GM23338 (cell line): ENCODE measurements around the gene CAMTA1. TPM values are rescaled to one million over a fixed set of nuclear protein-coding genes. Genes with fewer than 3 reads are reported as not detected.

Experiments
- ATAC-seq: fragments of 200-7000 bp; cut with Tn5 transposase; 3 replicates; pipeline ENCODE4 v1.9.1; 2020
- DNase-seq: peaks from one replicate; pipeline ENCODE4 v3.0.0-alpha.2; 2015; ENCODE audit warnings: low spot score
- H2AFZ ChIP-seq: fragments of 200-600 bp; sonication (generic); 2 replicates; pipeline ENCODE4 v1.8.0; 2016; ENCODE audit warnings: antibody characterized with exemption, mild to moderate bottlenecking, moderate library complexity
- H3F3A ChIP-seq: fragments of 200-600 bp; sonication (generic); replicated peaks from 2 replicates; pipeline ENCODE4 v1.8.0; 2017; ENCODE audit warnings: antibody characterized with exemption, mixed run types, low read depth
- H3K27ac ChIP-seq: fragments of 200-600 bp; sonication (generic); 2 replicates; pipeline ENCODE4 v1.6.1; 2016; ENCODE audit warnings: low read depth
- H3K27me3 ChIP-seq: fragments of 200-600 bp; sonication (generic); 2 replicates; pipeline ENCODE4 v1.8.0; 2016; ENCODE audit warnings: mild to moderate bottlenecking, mixed run types, moderate library complexity; ENCODE audit not compliant: insufficient read depth
- H3K36me3 ChIP-seq: fragments of 200-600 bp; sonication (generic); 2 replicates; pipeline ENCODE4 v1.8.0; 2016; ENCODE audit warnings: mild to moderate bottlenecking; ENCODE audit not compliant: insufficient read depth
- H3K4me1 ChIP-seq: fragments of 200-600 bp; sonication (generic); 2 replicates; pipeline ENCODE4 v1.8.0; 2016; ENCODE audit warnings: mild to moderate bottlenecking, moderate library complexity; ENCODE audit not compliant: insufficient read depth
- H3K4me2 ChIP-seq: fragments of 200-600 bp; sonication (generic); 2 replicates; pipeline ENCODE4 v1.7.1; 2017; ENCODE audit warnings: mixed run types
- H3K4me3 ChIP-seq: fragments of 200-600 bp; sonication (generic); 2 replicates; pipeline ENCODE4 v1.6.1; 2016; ENCODE audit warnings: mixed run types
- H3K79me2 ChIP-seq: fragments of 200-600 bp; sonication (generic); replicated peaks from 2 replicates; pipeline ENCODE4 v1.8.0; 2017; ENCODE audit warnings: mild to moderate bottlenecking; ENCODE audit not compliant: insufficient read depth
- H3K9me2 ChIP-seq: fragments of 200-600 bp; sonication (generic); 2 replicates; pipeline ENCODE4 v1.8.0; 2017; ENCODE audit not compliant: insufficient read depth
- H4K20me1 ChIP-seq: fragments of 200-600 bp; sonication (generic); replicated peaks from 2 replicates; pipeline ENCODE4 v1.8.0; 2017; ENCODE audit warnings: mild to moderate bottlenecking; ENCODE audit not compliant: insufficient read depth
- H3K27ac Mint-ChIP-seq: 2 replicates; pipeline ENCODE4 v1.8.0; 2020; ENCODE audit warnings: inconsistent platforms, mild to moderate bottlenecking, moderate library complexity, mixed read lengths
- H3K27me3 Mint-ChIP-seq: 3 replicates; pipeline ENCODE4 v1.8.0; 2022; ENCODE audit warnings: low read depth, mild to moderate bottlenecking, moderate library complexity, mixed read lengths, inconsistent platforms; ENCODE audit not compliant: insufficient read depth, poor library complexity
- H3K36me3 Mint-ChIP-seq: 3 replicates; pipeline ENCODE4 v1.8.0; 2021; ENCODE audit warnings: low read depth, mild to moderate bottlenecking, inconsistent platforms, moderate library complexity, mixed read lengths
- H3K4me1 Mint-ChIP-seq: 3 replicates; pipeline ENCODE4 v1.8.0; 2020; ENCODE audit warnings: mild to moderate bottlenecking, inconsistent platforms, mixed read lengths
- H3K4me3 Mint-ChIP-seq: 3 replicates; pipeline ENCODE4 v1.8.0; 2021; ENCODE audit warnings: moderate library complexity, mild to moderate bottlenecking, inconsistent platforms, mixed read lengths
- H3K9me3 Mint-ChIP-seq: 3 replicates; pipeline ENCODE4 v1.8.0; 2020; ENCODE audit warnings: moderate library complexity, mild to moderate bottlenecking, inconsistent platforms, mixed read lengths
- CREB1 ChIP-seq: fragments of 250-450 bp; sonication (Bioruptor Pico); IDR thresholded peaks from 2 replicates; pipeline ENCODE4 v1.5.0; 2020; ENCODE audit warnings: low read depth, mild to moderate bottlenecking, moderate library complexity
- CTCF ChIP-seq, 2 experiments: fragments of 200-600 bp in 1 of 2; sonication (generic) in 1 of 2; conservative IDR thresholded peaks; 2 replicates each; pipeline versions ENCODE4 v1.5.1 to v1.6.1; 2016 to 2017; ENCODE audit warnings: antibody characterized with exemption in 2 of 2, low read depth in 2 of 2, mild to moderate bottlenecking in 2 of 2, moderate library complexity in 1 of 2
- EZH2 ChIP-seq: fragments of 200-600 bp; sonication (generic); IDR thresholded peaks from one replicate; pipeline ENCODE4 v1.8.0; 2017; ENCODE audit warnings: antibody characterized with exemption, mild to moderate bottlenecking, low read depth; ENCODE audit not compliant: unreplicated experiment
- EZH2phosphoT487 ChIP-seq: fragments of 200-600 bp; sonication (generic); IDR thresholded peaks from one replicate; pipeline ENCODE4 v1.8.1; 2018; ENCODE audit warnings: antibody characterized with exemption; ENCODE audit not compliant: unreplicated experiment
- JUNB ChIP-seq: IDR thresholded peaks from one replicate; pipeline ENCODE4 v1.6.1; 2016; ENCODE audit warnings: antibody characterized with exemption; ENCODE audit not compliant: unreplicated experiment
- NANOG ChIP-seq: IDR thresholded peaks from 2 replicates; pipeline ENCODE4 v1.6.1; 2016; ENCODE audit warnings: antibody characterized with exemption, borderline replicate concordance
- POLR2AphosphoS5 ChIP-seq: IDR thresholded peaks from 2 replicates; pipeline ENCODE4 v1.6.1; 2016; ENCODE audit warnings: antibody characterized with exemption, low read depth
- REST ChIP-seq: IDR thresholded peaks from one replicate; pipeline ENCODE4 v1.6.1; 2018; ENCODE audit warnings: antibody characterized with exemption; ENCODE audit not compliant: unreplicated experiment
- STAT1 ChIP-seq: IDR thresholded peaks from one replicate; pipeline ENCODE4 v1.6.1; 2016; ENCODE audit warnings: antibody characterized with exemption; ENCODE audit not compliant: unreplicated experiment
- ZNF114 ChIP-seq: fragments of 250-450 bp; sonication (Bioruptor Pico); IDR thresholded peaks from 2 replicates; pipeline ENCODE4 v1.5.0; 2020; ENCODE audit warnings: mild to moderate bottlenecking, moderate library complexity
- ZNF331 ChIP-seq: fragments of 250-450 bp; sonication (Bioruptor Pico); IDR thresholded peaks from 2 replicates; pipeline ENCODE4 v1.5.0; 2020; ENCODE audit warnings: low read depth, mild to moderate bottlenecking, moderate library complexity
- polyA plus RNA-seq: library from polyadenylated mRNA; unstranded; fragments of >200 nt; fragmentation: Nextera tagmentation; extraction: Ambion mirVana; gene quantifications from 2 replicates; pipeline ENCODE4 v1.2.1, GENCODE V29; 2016
- total RNA-seq: library from RNA; depleted of rRNA; stranded (reverse); fragments of >200 nt; shearing (Covaris generic); gene quantifications from 2 replicates; pipeline ENCODE4 v1.2.3, GENCODE V29; 2014
- TF ChIP-seq, protein P1 (sequence below): IDR thresholded peaks from 2 replicates; pipeline ENCODE4 v1.6.1; 2016; ENCODE audit warnings: antibody characterized with exemption
- TF ChIP-seq, protein P2 (sequence below): fragments of 250-450 bp; sonication (Bioruptor Pico); IDR thresholded peaks from 2 replicates; pipeline ENCODE4 v1.5.0; 2020; ENCODE audit warnings: mild to moderate bottlenecking, moderate library complexity

Gene CAMTA1
- total and polyA plus RNA-seq, 2 experiments from 2014 or later: 115 to 519 TPM

DNA sequence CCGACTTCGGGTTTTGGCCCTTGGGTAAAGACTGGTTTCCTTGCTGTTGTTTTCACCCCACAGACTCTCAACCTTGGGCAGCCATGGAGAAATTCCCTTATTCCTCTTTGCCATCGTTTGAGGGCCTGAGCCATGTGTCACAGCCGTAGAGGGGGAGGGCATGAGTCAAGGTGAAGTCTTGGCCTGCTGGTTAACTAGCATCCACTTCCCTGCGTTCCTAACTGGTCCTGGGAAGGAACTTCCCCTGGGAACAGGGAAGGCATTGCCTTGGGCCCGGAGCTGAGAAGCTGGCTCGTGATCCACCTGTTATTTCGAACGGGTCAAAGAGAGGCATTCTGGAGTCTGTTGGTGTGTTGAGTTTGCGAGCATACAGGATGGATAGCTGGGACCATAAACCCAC lies 464.9 kb downstream of the CAMTA1 start:
- no peak for DNase-seq

More for the DNA sequence above, 464.9 kb downstream of the CAMTA1 start:
- no peaks in the 10 kb centered on the region; the same call in 1 of the 2 replicates for H3K4me1 ChIP-seq
- H3K79me2 ChIP-seq: no peaks in the 10 kb centered on the region
- no peaks in the 10 kb centered on the region for H3F3A ChIP-seq
- no peak for ATAC-seq
- H2AFZ ChIP-seq: no peak overlapping the region
- Mint-ChIP-seq H3K4me3 (no peak overlapping the region), H3K4me1 (peaks cover 3% of the 10 kb centered on the region; the same call in 2 of the 3 replicates), H3K9me3 (no peaks in the 10 kb centered on the region), H3K27ac (no peak overlapping the region), H3K27me3 (no peaks in the 10 kb centered on the region), H3K36me3 (no peaks in the 10 kb centered on the region)
- H3K27ac ChIP-seq: no peak overlapping the region
- H3K9me2 ChIP-seq: no peaks in the 10 kb centered on the region
- no peaks in the 10 kb centered on the region for H4K20me1 ChIP-seq
- H3K4me3 ChIP-seq: no peak overlapping the region
- no peaks in the 10 kb centered on the region for H3K36me3 ChIP-seq
- TF ChIP-seq JUNB: no peak
- no peak for TF ChIP-seq EZH2phosphoT487
- no peak for TF ChIP-seq REST
- TF ChIP-seq ZNF331: no peak
- TF ChIP-seq EZH2: no peak
- no peak for TF ChIP-seq POLR2AphosphoS5
- TF ChIP-seq, protein P1, sequence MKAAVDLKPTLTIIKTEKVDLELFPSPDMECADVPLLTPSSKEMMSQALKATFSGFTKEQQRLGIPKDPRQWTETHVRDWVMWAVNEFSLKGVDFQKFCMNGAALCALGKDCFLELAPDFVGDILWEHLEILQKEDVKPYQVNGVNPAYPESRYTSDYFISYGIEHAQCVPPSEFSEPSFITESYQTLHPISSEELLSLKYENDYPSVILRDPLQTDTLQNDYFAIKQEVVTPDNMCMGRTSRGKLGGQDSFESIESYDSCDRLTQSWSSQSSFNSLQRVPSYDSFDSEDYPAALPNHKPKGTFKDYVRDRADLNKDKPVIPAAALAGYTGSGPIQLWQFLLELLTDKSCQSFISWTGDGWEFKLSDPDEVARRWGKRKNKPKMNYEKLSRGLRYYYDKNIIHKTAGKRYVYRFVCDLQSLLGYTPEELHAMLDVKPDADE: no peak
- no peak for TF ChIP-seq CTCF (conservative IDR thresholded peaks at IDR 0.05; ENCODE audit: low read depth in 2 of 2)
- no peak for TF ChIP-seq NANOG
- TF ChIP-seq CREB1 (CRISPR knock-in tag): no peak
- TF ChIP-seq STAT1: no peak
- TF ChIP-seq, protein P2, sequence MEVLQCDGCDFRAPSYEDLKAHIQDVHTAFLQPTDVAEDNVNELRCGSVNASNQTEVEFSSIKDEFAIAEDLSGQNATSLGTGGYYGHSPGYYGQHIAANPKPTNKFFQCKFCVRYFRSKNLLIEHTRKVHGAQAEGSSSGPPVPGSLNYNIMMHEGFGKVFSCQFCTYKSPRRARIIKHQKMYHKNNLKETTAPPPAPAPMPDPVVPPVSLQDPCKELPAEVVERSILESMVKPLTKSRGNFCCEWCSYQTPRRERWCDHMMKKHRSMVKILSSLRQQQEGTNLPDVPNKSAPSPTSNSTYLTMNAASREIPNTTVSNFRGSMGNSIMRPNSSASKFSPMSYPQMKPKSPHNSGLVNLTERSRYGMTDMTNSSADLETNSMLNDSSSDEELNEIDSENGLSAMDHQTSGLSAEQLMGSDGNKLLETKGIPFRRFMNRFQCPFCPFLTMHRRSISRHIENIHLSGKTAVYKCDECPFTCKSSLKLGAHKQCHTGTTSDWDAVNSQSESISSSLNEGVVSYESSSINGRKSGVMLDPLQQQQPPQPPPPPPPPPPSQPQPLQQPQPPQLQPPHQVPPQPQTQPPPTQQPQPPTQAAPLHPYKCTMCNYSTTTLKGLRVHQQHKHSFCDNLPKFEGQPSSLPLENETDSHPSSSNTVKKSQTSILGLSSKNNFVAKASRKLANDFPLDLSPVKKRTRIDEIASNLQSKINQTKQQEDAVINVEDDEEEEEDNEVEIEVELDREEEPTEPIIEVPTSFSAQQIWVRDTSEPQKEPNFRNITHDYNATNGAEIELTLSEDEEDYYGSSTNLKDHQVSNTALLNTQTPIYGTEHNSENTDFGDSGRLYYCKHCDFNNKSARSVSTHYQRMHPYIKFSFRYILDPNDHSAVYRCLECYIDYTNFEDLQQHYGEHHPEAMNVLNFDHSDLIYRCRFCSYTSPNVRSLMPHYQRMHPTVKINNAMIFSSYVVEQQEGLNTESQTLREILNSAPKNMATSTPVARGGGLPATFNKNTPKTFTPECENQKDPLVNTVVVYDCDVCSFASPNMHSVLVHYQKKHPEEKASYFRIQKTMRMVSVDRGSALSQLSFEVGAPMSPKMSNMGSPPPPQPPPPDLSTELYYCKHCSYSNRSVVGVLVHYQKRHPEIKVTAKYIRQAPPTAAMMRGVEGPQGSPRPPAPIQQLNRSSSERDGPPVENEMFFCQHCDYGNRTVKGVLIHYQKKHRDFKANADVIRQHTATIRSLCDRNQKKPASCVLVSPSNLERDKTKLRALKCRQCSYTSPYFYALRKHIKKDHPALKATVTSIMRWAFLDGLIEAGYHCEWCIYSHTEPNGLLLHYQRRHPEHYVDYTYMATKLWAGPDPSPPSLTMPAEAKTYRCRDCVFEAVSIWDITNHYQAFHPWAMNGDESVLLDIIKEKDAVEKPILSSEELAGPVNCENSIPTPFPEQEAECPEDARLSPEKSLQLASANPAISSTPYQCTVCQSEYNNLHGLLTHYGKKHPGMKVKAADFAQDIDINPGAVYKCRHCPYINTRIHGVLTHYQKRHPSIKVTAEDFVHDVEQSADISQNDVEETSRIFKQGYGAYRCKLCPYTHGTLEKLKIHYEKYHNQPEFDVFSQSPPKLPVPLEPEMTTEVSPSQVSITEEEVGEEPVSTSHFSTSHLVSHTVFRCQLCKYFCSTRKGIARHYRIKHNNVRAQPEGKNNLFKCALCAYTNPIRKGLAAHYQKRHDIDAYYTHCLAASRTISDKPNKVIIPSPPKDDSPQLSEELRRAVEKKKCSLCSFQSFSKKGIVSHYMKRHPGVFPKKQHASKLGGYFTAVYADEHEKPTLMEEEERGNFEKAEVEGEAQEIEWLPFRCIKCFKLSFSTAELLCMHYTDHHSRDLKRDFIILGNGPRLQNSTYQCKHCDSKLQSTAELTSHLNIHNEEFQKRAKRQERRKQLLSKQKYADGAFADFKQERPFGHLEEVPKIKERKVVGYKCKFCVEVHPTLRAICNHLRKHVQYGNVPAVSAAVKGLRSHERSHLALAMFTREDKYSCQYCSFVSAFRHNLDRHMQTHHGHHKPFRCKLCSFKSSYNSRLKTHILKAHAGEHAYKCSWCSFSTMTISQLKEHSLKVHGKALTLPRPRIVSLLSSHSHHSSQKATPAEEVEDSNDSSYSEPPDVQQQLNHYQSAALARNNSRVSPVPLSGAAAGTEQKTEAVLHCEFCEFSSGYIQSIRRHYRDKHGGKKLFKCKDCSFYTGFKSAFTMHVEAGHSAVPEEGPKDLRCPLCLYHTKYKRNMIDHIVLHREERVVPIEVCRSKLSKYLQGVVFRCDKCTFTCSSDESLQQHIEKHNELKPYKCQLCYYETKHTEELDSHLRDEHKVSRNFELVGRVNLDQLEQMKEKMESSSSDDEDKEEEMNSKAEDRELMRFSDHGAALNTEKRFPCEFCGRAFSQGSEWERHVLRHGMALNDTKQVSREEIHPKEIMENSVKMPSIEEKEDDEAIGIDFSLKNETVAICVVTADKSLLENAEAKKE (CRISPR knock-in tag): no peak
- no peak for TF ChIP-seq ZNF114 (CRISPR knock-in tag)
- no peak overlapping the region for H3K4me2 ChIP-seq
- H3K27me3 ChIP-seq: no peaks in the 10 kb centered on the region
